A549 (cell line): ENCODE data around the gene C2CD5.

Source experiments
- CEBPB ChIP-seq, 2 experiments: fragments of >200 bp in 1 of 2; sonication (Bioruptor Twin) in 1 of 2; formaldehyde crosslinking in 1 of 2; IDR thresholded peaks; 2 replicates each; pipeline ENCODE4 v1.6.1; 2012 to 2016
- EP300 ChIP-seq, 2 experiments: fragments of >200 bp; sonication (Bioruptor Twin); formaldehyde crosslinking; IDR thresholded peaks; 2 replicates in 1 of 2; 3 replicates in 1 of 2; pipeline ENCODE4 v1.6.1; 2016 to 2017
- ESRRA ChIP-seq: fragments of 150-350 bp; IDR thresholded peaks from 2 replicates; pipeline ENCODE4 v1.6.1; 2014; ENCODE audit warnings: mild to moderate bottlenecking, low read length, borderline replicate concordance
- POLR2A ChIP-seq: IDR thresholded peaks from 2 replicates; pipeline ENCODE4 v1.6.1; 2012; ENCODE audit warnings: mild to moderate bottlenecking, low read length
- POLR2AphosphoS2 ChIP-seq: conservative IDR thresholded peaks from 2 replicates; pipeline ENCODE4 v1.6.1; 2012; ENCODE audit warnings: low read length, improper control_type of control experiment, inconsistent platforms
- SMC3 ChIP-seq: fragments of >200 bp; sonication (Bioruptor Twin); formaldehyde crosslinking; IDR thresholded peaks from 3 replicates; pipeline ENCODE4 v1.6.1; 2018; ENCODE audit warnings: inconsistent platforms
- ZFP36 ChIP-seq: fragments of 450-650 bp; IDR thresholded peaks from 2 replicates; pipeline ENCODE4 v1.6.1; 2014; ENCODE audit warnings: borderline replicate concordance; ENCODE audit not compliant: partially characterized antibody
- TF ChIP-seq, protein P1 (sequence below): fragments of >200 bp; sonication (Bioruptor Twin); formaldehyde crosslinking; IDR thresholded peaks from 3 replicates; pipeline ENCODE4 v1.5.1; 2016
- TF ChIP-seq, protein P2 (sequence below): fragments of 200-600 bp; sonication (generic); IDR thresholded peaks from 2 replicates; pipeline ENCODE4 v1.6.1; 2016; ENCODE audit warnings: antibody characterized with exemption, mild to moderate bottlenecking, moderate library complexity

DNA sequence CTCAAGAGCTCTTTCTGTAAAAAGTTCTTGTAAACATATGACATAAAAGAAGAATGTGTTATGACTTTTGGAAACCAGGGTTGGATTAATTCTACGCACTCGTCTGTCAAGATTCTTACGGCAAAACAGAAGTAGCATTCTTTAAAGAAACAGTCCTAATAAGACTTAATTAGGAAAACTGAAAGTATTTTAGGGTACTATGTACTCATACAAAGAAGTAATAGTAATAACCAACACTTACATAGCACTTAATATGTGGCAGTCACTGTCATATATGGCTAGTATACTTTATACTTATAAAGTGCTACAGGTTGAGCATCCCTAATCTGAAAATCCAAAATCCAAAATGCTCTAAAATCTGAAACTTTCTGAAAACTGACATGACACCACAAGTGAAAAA lies 136.9 kb downstream of the C2CD5 start:
- TF ChIP-seq, protein P1, sequence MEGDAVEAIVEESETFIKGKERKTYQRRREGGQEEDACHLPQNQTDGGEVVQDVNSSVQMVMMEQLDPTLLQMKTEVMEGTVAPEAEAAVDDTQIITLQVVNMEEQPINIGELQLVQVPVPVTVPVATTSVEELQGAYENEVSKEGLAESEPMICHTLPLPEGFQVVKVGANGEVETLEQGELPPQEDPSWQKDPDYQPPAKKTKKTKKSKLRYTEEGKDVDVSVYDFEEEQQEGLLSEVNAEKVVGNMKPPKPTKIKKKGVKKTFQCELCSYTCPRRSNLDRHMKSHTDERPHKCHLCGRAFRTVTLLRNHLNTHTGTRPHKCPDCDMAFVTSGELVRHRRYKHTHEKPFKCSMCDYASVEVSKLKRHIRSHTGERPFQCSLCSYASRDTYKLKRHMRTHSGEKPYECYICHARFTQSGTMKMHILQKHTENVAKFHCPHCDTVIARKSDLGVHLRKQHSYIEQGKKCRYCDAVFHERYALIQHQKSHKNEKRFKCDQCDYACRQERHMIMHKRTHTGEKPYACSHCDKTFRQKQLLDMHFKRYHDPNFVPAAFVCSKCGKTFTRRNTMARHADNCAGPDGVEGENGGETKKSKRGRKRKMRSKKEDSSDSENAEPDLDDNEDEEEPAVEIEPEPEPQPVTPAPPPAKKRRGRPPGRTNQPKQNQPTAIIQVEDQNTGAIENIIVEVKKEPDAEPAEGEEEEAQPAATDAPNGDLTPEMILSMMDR, result no peak
- TF ChIP-seq, protein P2, sequence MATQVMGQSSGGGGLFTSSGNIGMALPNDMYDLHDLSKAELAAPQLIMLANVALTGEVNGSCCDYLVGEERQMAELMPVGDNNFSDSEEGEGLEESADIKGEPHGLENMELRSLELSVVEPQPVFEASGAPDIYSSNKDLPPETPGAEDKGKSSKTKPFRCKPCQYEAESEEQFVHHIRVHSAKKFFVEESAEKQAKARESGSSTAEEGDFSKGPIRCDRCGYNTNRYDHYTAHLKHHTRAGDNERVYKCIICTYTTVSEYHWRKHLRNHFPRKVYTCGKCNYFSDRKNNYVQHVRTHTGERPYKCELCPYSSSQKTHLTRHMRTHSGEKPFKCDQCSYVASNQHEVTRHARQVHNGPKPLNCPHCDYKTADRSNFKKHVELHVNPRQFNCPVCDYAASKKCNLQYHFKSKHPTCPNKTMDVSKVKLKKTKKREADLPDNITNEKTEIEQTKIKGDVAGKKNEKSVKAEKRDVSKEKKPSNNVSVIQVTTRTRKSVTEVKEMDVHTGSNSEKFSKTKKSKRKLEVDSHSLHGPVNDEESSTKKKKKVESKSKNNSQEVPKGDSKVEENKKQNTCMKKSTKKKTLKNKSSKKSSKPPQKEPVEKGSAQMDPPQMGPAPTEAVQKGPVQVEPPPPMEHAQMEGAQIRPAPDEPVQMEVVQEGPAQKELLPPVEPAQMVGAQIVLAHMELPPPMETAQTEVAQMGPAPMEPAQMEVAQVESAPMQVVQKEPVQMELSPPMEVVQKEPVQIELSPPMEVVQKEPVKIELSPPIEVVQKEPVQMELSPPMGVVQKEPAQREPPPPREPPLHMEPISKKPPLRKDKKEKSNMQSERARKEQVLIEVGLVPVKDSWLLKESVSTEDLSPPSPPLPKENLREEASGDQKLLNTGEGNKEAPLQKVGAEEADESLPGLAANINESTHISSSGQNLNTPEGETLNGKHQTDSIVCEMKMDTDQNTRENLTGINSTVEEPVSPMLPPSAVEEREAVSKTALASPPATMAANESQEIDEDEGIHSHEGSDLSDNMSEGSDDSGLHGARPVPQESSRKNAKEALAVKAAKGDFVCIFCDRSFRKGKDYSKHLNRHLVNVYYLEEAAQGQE, result no peak
- TF ChIP-seq CEBPB (IDR thresholded peaks at IDR 0.05) (no peak), SMC3 (no peak), POLR2AphosphoS2 (no peak), EP300 (IDR thresholded peaks at IDR 0.05) (no peak), POLR2A (no peak), ESRRA (no peak), ZFP36 (no peak)
